Coronary artery (tissue), 2 donors: ENCODE results near the gene CLEC16A.
A peak's percentile ranks its signal among the peaks of the same experiment; 100 is the strongest.

Experiments
- DNase-seq: peaks from one replicate; pipeline ENCODE4 v3.0.0-alpha.2; 2017; ENCODE audit warnings: low spot score
- H3K27ac ChIP-seq, 2 donors: fragments of 200-600 bp; sonication (generic); one replicate each; pipeline ENCODE4 v1.5.1; 2016 to 2019
- H3K4me3 ChIP-seq: fragments of 200-600 bp; sonication (generic); 2 replicates; pipeline ENCODE4 v1.5.1; 2016; ENCODE audit warnings: mild to moderate bottlenecking, moderate library complexity
- TF ChIP-seq, protein P1 (sequence below): fragments of 200-600 bp; sonication (generic); IDR thresholded peaks from one replicate; pipeline ENCODE4 v1.5.1; 2019; ENCODE audit warnings: antibody characterized with exemption

Gene CLEC16A

DNA sequence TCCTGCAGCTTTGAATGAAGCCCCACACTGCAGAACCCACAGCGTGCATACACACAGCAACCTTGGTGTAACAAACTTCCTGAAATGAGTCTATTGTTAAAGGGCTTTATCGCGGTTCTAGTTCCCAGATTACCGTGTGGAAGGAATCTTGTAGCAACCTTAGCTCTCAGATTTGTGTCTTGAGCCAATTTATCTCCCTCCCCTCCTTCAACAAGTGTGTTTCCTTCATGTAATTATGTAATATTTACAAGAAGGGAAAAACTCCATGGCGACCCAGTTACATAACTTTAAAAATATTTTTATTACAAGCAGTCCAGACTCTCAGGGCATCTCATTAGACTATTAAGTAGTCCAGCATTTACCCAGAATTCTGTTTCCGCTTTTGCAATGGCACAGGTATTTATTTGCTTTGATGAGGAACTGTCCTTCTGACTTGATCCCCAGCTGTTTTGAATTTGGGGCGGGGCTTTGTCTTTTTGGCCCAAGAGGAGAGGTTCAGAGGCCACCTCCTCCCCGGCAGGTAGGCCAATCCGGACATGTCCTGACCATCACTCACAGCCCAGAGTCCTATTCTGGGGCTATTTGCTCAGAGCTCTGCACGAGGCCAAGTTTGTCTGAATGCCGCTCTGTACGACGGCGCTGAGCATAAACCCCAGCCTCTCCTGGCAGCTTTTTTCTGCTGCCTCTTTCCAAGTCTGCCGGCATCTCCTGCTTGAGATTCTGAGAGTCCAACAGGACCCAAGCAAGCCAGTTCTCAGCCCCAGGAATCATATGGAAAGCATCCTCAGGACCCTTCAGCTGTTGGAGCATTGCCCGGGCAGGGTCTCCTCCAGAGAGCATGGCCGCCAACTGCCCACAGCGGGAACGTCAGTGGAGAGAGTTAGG, 35.6 kb downstream of the CLEC16A start:
- H3K27ac ChIP-seq = peak overlapping the region; percentile 80 to 88
- peak overlapping the region; percentile 33 for H3K4me3 ChIP-seq
- TF ChIP-seq, protein P1, sequence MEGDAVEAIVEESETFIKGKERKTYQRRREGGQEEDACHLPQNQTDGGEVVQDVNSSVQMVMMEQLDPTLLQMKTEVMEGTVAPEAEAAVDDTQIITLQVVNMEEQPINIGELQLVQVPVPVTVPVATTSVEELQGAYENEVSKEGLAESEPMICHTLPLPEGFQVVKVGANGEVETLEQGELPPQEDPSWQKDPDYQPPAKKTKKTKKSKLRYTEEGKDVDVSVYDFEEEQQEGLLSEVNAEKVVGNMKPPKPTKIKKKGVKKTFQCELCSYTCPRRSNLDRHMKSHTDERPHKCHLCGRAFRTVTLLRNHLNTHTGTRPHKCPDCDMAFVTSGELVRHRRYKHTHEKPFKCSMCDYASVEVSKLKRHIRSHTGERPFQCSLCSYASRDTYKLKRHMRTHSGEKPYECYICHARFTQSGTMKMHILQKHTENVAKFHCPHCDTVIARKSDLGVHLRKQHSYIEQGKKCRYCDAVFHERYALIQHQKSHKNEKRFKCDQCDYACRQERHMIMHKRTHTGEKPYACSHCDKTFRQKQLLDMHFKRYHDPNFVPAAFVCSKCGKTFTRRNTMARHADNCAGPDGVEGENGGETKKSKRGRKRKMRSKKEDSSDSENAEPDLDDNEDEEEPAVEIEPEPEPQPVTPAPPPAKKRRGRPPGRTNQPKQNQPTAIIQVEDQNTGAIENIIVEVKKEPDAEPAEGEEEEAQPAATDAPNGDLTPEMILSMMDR = no peak
- DNase-seq = peak; percentile 88

DNA sequence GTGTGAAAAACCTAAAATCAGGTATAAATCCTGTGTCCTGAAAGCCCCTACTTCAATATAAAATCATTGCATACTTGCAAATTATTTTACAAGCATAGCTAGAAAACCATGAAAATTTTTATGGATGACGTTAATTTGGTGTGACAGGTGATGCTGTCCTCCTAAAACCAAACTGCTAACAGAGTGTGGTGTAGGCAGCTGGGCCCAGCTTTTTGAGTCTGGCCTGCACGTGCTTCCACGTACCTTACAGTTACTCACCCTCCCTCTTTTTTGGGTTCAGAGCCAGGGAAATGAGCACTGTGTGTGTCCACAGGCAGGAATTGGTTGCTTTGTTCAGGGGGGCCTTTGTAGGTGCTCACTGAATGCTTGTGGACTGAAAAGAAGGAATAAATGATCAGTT, 36.4 kb downstream of the CLEC16A start:
- Histone ChIP-seq H3K27ac (peak overlapping the region; percentile 80 to 88), H3K4me3 (no peak overlapping the region)
- DNase-seq = no peak
- TF ChIP-seq, protein P1 = no peak

DNA sequence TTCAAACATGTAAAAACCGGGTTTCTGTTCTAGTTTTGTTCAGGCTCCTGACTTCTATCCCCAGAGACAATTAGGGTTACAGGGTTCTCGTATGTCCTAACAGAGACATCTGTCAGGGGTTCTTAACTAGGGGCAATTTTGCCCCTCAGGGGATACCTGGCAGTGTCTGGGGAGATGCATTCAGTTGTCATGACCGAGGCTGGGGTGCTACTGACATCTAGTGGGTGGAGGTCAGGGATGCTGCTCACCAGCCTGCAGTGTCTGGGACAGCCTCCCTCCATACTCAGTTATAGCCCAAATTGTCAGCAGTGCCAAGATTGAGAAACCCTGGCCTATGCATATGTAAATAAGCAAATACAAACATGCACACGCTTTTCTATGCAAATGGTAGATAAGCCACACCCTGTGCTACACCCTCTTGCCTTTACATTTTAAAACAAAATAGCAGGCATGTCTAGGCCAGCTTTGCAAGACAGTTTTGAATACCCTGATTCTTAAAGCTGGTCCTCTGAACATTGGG, 37.4 kb downstream of the CLEC16A start:
- Histone ChIP-seq H3K27ac (peak overlapping the region in 1 of 2 donors; percentile 51), H3K4me3 (no peak overlapping the region)
- TF ChIP-seq, protein P1 = no peak
- DNase-seq = no peak

DNA sequence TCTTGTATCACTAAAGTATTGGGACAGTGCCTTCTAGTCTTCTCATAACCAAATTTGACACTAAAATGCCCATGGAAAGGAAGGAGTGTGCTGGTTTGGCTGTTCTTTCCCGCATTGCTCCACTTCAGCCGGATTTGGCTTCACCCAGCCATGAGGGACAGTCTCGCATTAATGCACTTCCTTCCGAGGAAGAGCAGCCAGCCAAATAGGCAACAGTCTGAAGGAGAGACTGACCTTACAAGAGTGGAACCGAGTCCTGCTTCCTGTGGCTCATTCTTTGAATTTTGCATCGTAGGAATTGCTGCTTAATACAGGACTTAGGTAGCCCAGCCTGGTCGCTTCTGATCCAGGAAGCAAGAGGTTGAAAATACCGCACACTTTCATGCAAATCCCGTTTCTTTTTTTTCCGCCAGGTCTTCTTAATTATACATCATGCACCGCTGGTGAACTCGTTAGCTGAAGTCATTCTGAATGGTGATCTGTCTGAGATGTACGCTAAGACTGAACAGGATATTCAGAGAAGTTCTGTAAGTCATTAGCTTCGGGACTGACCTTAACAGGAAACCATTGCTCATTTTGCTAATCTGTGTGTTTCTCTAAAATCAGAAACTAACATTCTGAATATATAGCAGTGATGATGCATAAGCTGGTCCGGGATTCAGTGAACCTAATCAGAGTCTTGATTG, 38.2 kb downstream of the CLEC16A start:
- DNase-seq = no peak
- Histone ChIP-seq H3K27ac (peak overlapping the region in 1 of 2 donors; percentile 51), H3K4me3 (no peak overlapping the region)
- TF ChIP-seq, protein P1 = no peak

DNA sequence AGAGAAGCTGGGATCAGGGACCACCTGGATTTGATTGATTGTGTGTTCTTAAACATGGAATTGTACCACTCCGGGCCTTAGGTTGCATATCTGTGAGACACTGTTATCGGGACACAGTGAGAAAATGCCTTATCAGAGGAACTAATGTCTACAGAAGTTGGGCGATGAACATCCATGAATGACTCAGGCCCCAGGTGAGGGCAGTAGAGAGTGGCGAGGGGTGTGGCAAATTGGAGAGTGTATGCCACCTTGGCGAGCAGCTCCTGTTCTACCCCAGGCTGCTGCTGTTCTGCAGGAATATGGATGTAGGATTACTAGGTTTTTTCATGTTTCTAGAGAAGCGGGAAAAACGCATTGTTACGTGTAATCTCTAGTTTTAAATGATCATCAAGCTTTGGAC, 38.8 kb downstream of the CLEC16A start:
- Histone ChIP-seq H3K4me3 (no peak overlapping the region), H3K27ac (no peak overlapping the region)
- DNase-seq = no peak
- TF ChIP-seq, protein P1 = no peak

DNA sequence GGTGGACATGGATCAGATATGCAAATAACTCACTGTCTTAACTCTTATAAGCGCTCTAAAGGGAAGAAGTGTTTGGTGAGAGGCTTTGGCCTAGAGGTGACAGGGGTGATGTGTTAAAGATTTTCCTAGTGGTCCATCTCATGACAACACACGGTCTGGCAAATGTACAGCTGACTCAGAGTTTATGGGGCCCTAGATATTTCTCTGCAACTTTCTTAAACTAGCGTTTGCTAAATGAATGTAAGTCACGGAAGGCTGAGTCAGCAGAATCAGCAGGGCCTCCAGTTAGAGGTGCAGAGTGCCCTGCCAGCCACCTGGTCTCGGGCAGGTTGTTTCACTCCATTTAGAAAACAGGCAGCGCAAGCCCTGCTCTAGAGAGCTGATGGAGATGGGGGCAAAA, 40.1 kb downstream of the CLEC16A start:
- Histone ChIP-seq H3K4me3 (no peak overlapping the region), H3K27ac (no peak overlapping the region)
- DNase-seq = no peak
- TF ChIP-seq, protein P1 = no peak
